Measurements from ENCODE around the gene MYH9. TPM values are rescaled to one million over a fixed set of nuclear protein-coding genes. Genes with fewer than 3 reads are reported as not detected.

MYH9 gene
- total RNA-seq, 1 experiment from 2014 or later: 788 TPM

DNA sequence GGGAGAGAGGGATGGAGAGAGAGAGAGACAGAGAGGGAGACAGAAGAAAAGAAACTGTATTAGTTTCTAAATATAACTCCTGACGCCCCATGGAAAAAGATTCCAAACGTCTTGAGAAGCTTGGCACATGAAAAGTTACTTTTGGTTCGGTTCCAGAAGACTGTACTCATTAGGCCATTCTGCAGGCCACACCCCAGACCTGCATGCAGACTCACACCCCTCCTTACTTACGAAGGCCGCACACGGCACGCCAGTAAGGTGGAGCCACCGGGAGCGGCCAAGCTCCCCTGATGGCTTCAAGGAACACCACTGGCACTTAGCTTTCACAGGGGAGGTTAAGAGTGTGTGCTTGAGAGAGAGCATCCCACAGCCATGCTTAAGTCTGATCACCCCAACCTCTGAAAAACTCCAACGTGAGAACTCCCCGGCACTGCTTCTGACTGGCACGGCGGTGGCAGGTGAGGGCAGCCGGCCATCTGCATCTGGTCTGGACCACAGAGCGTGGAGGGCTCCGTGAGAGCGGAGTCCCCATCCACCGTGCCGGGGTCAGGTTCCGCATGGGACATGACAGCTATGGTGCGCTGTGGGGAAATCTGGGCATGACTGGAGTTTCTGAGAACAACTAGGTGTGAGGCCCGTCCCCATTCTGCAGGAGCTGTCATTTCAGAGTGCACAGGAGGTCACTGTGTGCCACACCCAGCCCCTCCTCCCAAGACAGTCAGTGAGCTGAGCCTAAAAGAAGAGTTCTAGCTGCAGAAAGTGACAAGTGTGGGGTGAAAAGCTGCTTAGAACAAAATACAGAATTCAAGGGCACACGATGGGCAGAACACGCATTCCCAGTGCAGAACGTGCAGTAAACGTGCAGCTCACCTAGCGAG, 62.4 kb downstream of the MYH9 start:
- ChIA-PET POLR2A (no interaction called here), CTCF (no interaction called here)
- in situ Hi-C loops (cut with HindIII; ENCODE audit: low pct_unique_long_range_greater_than_20kb, low sequenced_read_pairs): no loop called here
- Histone ChIP-seq H3K4me1 (ENCODE audit: control insufficient read depth, insufficient read depth, low read length) (peaks cover 69% of the 10 kb centered on the region), H3K27me3 (ENCODE audit: control insufficient read depth, insufficient read depth, low read length) (no peaks in the 10 kb centered on the region), H3K9me3 (ENCODE audit: control insufficient read depth, insufficient read depth, low read depth, low read length) (no peaks in the 10 kb centered on the region), H3K36me3 (ENCODE audit: control insufficient read depth, insufficient read depth, low read length) (peaks cover 19% of the 10 kb centered on the region), H3K27ac (ENCODE audit: low read length) (peak overlapping the region; percentile 89), H3K4me3 (ENCODE audit: low read depth in 2 of 2, low read length in 2 of 2) (no peak overlapping the region)
- no peak for TF ChIP-seq CTCF (IDR thresholded peaks at IDR 0.05)
- DNase-seq (ENCODE audit: low read depth, low spot score) (no peak), ATAC-seq (no peak)
- no TSS peak for BruUV-seq (replicated peaks)
- intact Hi-C loops (cut with micrococcal nuclease; ENCODE audit: unreplicated experiment): no loop called here

- BruUV-seq (replicated peaks): TSS peak; percentile 21
Observed at GRCh38 chr22:36324414-36324813, 63.4 kb downstream of the MYH9 start.

More at GRCh38 chr22:36324414-36324813, 63.4 kb downstream of the MYH9 start:
- ChIA-PET CTCF (no interaction called here), POLR2A (no interaction called here)
- in situ Hi-C loops (cut with HindIII; ENCODE audit: low pct_unique_long_range_greater_than_20kb, low sequenced_read_pairs): no loop called here
- H3K36me3 ChIP-seq (ENCODE audit: control insufficient read depth, insufficient read depth, low read length): peaks cover 19% of the 10 kb centered on the region
- intact Hi-C loops (cut with micrococcal nuclease; ENCODE audit: unreplicated experiment): no loop called here
- TF ChIP-seq, protein P1, sequence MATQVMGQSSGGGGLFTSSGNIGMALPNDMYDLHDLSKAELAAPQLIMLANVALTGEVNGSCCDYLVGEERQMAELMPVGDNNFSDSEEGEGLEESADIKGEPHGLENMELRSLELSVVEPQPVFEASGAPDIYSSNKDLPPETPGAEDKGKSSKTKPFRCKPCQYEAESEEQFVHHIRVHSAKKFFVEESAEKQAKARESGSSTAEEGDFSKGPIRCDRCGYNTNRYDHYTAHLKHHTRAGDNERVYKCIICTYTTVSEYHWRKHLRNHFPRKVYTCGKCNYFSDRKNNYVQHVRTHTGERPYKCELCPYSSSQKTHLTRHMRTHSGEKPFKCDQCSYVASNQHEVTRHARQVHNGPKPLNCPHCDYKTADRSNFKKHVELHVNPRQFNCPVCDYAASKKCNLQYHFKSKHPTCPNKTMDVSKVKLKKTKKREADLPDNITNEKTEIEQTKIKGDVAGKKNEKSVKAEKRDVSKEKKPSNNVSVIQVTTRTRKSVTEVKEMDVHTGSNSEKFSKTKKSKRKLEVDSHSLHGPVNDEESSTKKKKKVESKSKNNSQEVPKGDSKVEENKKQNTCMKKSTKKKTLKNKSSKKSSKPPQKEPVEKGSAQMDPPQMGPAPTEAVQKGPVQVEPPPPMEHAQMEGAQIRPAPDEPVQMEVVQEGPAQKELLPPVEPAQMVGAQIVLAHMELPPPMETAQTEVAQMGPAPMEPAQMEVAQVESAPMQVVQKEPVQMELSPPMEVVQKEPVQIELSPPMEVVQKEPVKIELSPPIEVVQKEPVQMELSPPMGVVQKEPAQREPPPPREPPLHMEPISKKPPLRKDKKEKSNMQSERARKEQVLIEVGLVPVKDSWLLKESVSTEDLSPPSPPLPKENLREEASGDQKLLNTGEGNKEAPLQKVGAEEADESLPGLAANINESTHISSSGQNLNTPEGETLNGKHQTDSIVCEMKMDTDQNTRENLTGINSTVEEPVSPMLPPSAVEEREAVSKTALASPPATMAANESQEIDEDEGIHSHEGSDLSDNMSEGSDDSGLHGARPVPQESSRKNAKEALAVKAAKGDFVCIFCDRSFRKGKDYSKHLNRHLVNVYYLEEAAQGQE (IDR thresholded peaks at IDR 0.05; ENCODE audit: insufficient read depth in 1 of 2, low read depth in 2 of 2, low read length in 1 of 2): no peak
- TF ChIP-seq CTCF (IDR thresholded peaks at IDR 0.05): no peak
- H3K9me3 ChIP-seq (ENCODE audit: control insufficient read depth, insufficient read depth, low read depth, low read length): no peaks in the 10 kb centered on the region
- no peak for ATAC-seq
- no peak for DNase-seq (ENCODE audit: low read depth, low spot score)
- H3K4me1 ChIP-seq (ENCODE audit: control insufficient read depth, insufficient read depth, low read length): peaks cover 59% of the 10 kb centered on the region
- H3K4me3 ChIP-seq (ENCODE audit: low read depth in 2 of 2, low read length in 2 of 2): no peak overlapping the region
- no peaks in the 10 kb centered on the region for H3K27me3 ChIP-seq (ENCODE audit: control insufficient read depth, insufficient read depth, low read length)
- peak overlapping the region; percentile 89 for H3K27ac ChIP-seq (ENCODE audit: low read length)

Measured in Panc1 (cell line).